ENCODE results near the gene HADHA. TPM values are rescaled to one million over a fixed set of nuclear protein-coding genes. Genes with fewer than 3 reads are reported as not detected.

The HADHA gene
- total RNA-seq, 2 experiments from 2014 or later, result 126 to 150 TPM

- no peak overlapping the region for H2AFZ ChIP-seq (ENCODE audit: low read length)
- H3K27ac ChIP-seq (ENCODE audit: low read depth, low read length, poor library complexity, severe bottlenecking), result no peak overlapping the region
- TF ChIP-seq CTCF (conservative IDR thresholded peaks at IDR 0.05; ENCODE audit: low read length) (no peak), EZH2phosphoT487 (IDR thresholded peaks at IDR 0.05; ENCODE audit: borderline replicate concordance, low read depth, low read length) (no peak)
- no peaks in the 10 kb centered on the region for H3K79me2 ChIP-seq (ENCODE audit: insufficient read depth, low read depth, low read length)
- intact Hi-C loops (cut with micrococcal nuclease; ENCODE audit: unreplicated experiment), result no loop called here
- no peaks in the 10 kb centered on the region for H3K9me2 ChIP-seq (ENCODE audit: insufficient read depth, low read length)
- BruUV-seq (replicated peaks), result no TSS peak
- H3K4me1 ChIP-seq (ENCODE audit: insufficient read depth, low read length, poor library complexity, severe bottlenecking), result no peaks in the 10 kb centered on the region
- no peak for DNase-seq (ENCODE audit: low spot score)
- no peaks in the 10 kb centered on the region for H3K9me3 ChIP-seq (ENCODE audit: low read length)
- H4K20me1 ChIP-seq (ENCODE audit: insufficient read depth, low read length), result no peaks in the 10 kb centered on the region
- no peak overlapping the region for H3K4me3 ChIP-seq (ENCODE audit: low read depth, low read length, poor library complexity, severe bottlenecking)
- H3K36me3 ChIP-seq (ENCODE audit: insufficient read depth, low read length), result no peaks in the 10 kb centered on the region
- CTCF ChIA-PET (ENCODE audit: unreplicated experiment), result no interaction called here
- no peak overlapping the region for H3K4me2 ChIP-seq (ENCODE audit: low read length)
- POLR2A ChIA-PET, result no interaction called here
These were observed 82.5 kb downstream of the HADHA start for GRCh38 chr2:26161926-26162325.

GRCh38 chr2:26157580-26157979 lies 86.9 kb downstream of the HADHA start:
- BruUV-seq (replicated peaks), result no TSS peak
- Histone ChIP-seq H3K4me3 (ENCODE audit: low read depth, low read length, poor library complexity, severe bottlenecking) (no peak overlapping the region), H3K4me2 (ENCODE audit: low read length) (no peak overlapping the region), H3K9me3 (ENCODE audit: low read length) (peaks cover 11% of the 10 kb centered on the region), H4K20me1 (ENCODE audit: insufficient read depth, low read length) (no peaks in the 10 kb centered on the region), H2AFZ (ENCODE audit: low read length) (no peak overlapping the region), H3K36me3 (ENCODE audit: insufficient read depth, low read length) (no peaks in the 10 kb centered on the region), H3K27ac (ENCODE audit: low read depth, low read length, poor library complexity, severe bottlenecking) (no peak overlapping the region), H3K4me1 (ENCODE audit: insufficient read depth, low read length, poor library complexity, severe bottlenecking) (no peaks in the 10 kb centered on the region), H3K9me2 (ENCODE audit: insufficient read depth, low read length) (no peaks in the 10 kb centered on the region), H3K79me2 (ENCODE audit: insufficient read depth, low read depth, low read length) (no peaks in the 10 kb centered on the region)
- intact Hi-C loops (cut with micrococcal nuclease; ENCODE audit: unreplicated experiment), result no loop called here
- no peak for DNase-seq (ENCODE audit: low spot score)
- POLR2A ChIA-PET, result interaction anchor here (0.7 kb wide), 1 partner anchor 858 kb away, joined by 5 read pairs; no protein-coding TSS in a partner anchor
- TF ChIP-seq CTCF (conservative IDR thresholded peaks at IDR 0.05; ENCODE audit: low read length), result no peak
- TF ChIP-seq EZH2phosphoT487 (IDR thresholded peaks at IDR 0.05; ENCODE audit: borderline replicate concordance, low read depth, low read length), result no peak
- CTCF ChIA-PET (ENCODE audit: unreplicated experiment), result no interaction called here

- TF ChIP-seq CTCF (conservative IDR thresholded peaks at IDR 0.05; ENCODE audit: low read length), result no peak
- TF ChIP-seq EZH2phosphoT487 (IDR thresholded peaks at IDR 0.05; ENCODE audit: borderline replicate concordance, low read depth, low read length), result no peak
- H3K9me3 ChIP-seq (ENCODE audit: low read length), result peaks cover 11% of the 10 kb centered on the region
- no peaks in the 10 kb centered on the region for H3K9me2 ChIP-seq (ENCODE audit: insufficient read depth, low read length)
- ChIA-PET POLR2A (interaction anchor here (0.6 to 0.7 kb wide), 2 partner anchors 14 to 42 kb away, joined by 4 read pairs; no protein-coding TSS in a partner anchor), CTCF (ENCODE audit: unreplicated experiment) (no interaction called here)
- intact Hi-C loops (cut with micrococcal nuclease; ENCODE audit: unreplicated experiment), result no loop called here
- no peak overlapping the region for H3K27ac ChIP-seq (ENCODE audit: low read depth, low read length, poor library complexity, severe bottlenecking)
- H3K4me3 ChIP-seq (ENCODE audit: low read depth, low read length, poor library complexity, severe bottlenecking), result no peak overlapping the region
- no peak overlapping the region for H3K4me2 ChIP-seq (ENCODE audit: low read length)
- H3K79me2 ChIP-seq (ENCODE audit: insufficient read depth, low read depth, low read length), result no peaks in the 10 kb centered on the region
- H4K20me1 ChIP-seq (ENCODE audit: insufficient read depth, low read length), result no peaks in the 10 kb centered on the region
- no peak for DNase-seq (ENCODE audit: low spot score)
- no TSS peak for BruUV-seq (replicated peaks)
- H2AFZ ChIP-seq (ENCODE audit: low read length), result no peak overlapping the region
- no peaks in the 10 kb centered on the region for H3K36me3 ChIP-seq (ENCODE audit: insufficient read depth, low read length)
- peaks cover 4% of the 10 kb centered on the region for H3K4me1 ChIP-seq (ENCODE audit: insufficient read depth, low read length, poor library complexity, severe bottlenecking)
These were observed 94.2 kb downstream of the HADHA start for GRCh38 chr2:26150243-26150642.

All from OCI-LY7 (cell line).